SU-DHL-6 (cell line): ENCODE measurements around the gene TSPYL6.

Experiments used
- H2AFZ ChIP-seq: fragments of 200-600 bp; sonication (generic); 2 replicates; pipeline ENCODE4 v1.6.1; 2014; ENCODE audit warnings: low read depth, mild to moderate bottlenecking, moderate library complexity, mixed read lengths, antibody characterized with exemption, low read length; ENCODE audit not compliant: severe bottlenecking
- H3F3A ChIP-seq: fragments of 200-600 bp; shearing (Covaris generic); 2 replicates; pipeline ENCODE4 v1.6.0; 2016; ENCODE audit warnings: antibody characterized with exemption, mild to moderate bottlenecking; ENCODE audit not compliant: insufficient read depth
- H3K27ac ChIP-seq: fragments of 200-600 bp; sonication (generic); 2 replicates; pipeline ENCODE4 v1.5.1; 2016; ENCODE audit warnings: low read depth, mild to moderate bottlenecking, low read length, moderate library complexity, mixed read lengths
- H3K27me3 ChIP-seq: fragments of 200-600 bp; sonication (generic), shearing (Covaris generic); 2 replicates; pipeline ENCODE4 v1.6.0; 2014; ENCODE audit warnings: mild to moderate bottlenecking, low read length
- H3K36me3 ChIP-seq: fragments of 200-600 bp; sonication (generic); 2 replicates; pipeline ENCODE4 v1.6.1; 2014; ENCODE audit warnings: mild to moderate bottlenecking, low read length, mixed read lengths
- H3K4me2 ChIP-seq: fragments of 300-600, 200-600 bp; shearing (Covaris generic), sonication (generic); 2 replicates; pipeline ENCODE4 v1.6.0; 2014; ENCODE audit warnings: low read length, low read depth, mild to moderate bottlenecking; ENCODE audit not compliant: poor library complexity, severe bottlenecking
- H3K4me3 ChIP-seq: fragments of 200-600 bp; sonication (generic); 2 replicates; pipeline ENCODE4 v1.5.1; 2014; ENCODE audit warnings: antibody characterized with exemption, low read length, mild to moderate bottlenecking, mixed read lengths; ENCODE audit not compliant: insufficient read depth, poor library complexity, severe bottlenecking
- H3K79me2 ChIP-seq: fragments of 200-600 bp; sonication (generic); 2 replicates; pipeline ENCODE4 v1.6.1; 2014; ENCODE audit warnings: mild to moderate bottlenecking, low read length, moderate library complexity; ENCODE audit not compliant: insufficient read depth
- H3K9ac ChIP-seq: fragments of 200-600 bp; sonication (generic); 2 replicates; pipeline ENCODE4 v1.7.0; 2014; ENCODE audit warnings: mild to moderate bottlenecking, low read length
- H3K9me2 ChIP-seq: fragments of 200-600 bp; sonication (generic); replicated peaks from 2 replicates; pipeline ENCODE4 v1.6.1; 2014; ENCODE audit warnings: low read length; ENCODE audit not compliant: insufficient read depth
- H3K9me3 ChIP-seq: fragments of 200-600 bp; sonication (generic); 2 replicates; pipeline ENCODE4 v1.6.1; 2014; ENCODE audit warnings: low read length, mixed read lengths; ENCODE audit not compliant: insufficient read depth
- H4K20me1 ChIP-seq: fragments of 200-600 bp; sonication (generic); 2 replicates; pipeline ENCODE4 v1.6.1; 2014; ENCODE audit warnings: low read depth, mild to moderate bottlenecking, antibody characterized with exemption, low read length, moderate library complexity, mixed read lengths
- CTCF ChIP-seq: fragments of 200-600 bp; sonication (generic); IDR thresholded peaks from one replicate; pipeline ENCODE4 v1.5.1; 2017; ENCODE audit warnings: antibody characterized with exemption, mild to moderate bottlenecking, low read length, moderate library complexity; ENCODE audit not compliant: insufficient read depth, poor library complexity, severe bottlenecking
- EZH2phosphoT487 ChIP-seq: fragments of 200-600 bp; sonication (generic), shearing (Covaris generic); conservative IDR thresholded peaks from 2 replicates; pipeline ENCODE4 v1.6.1; 2018; ENCODE audit warnings: mild to moderate bottlenecking, antibody characterized with exemption, low read length, moderate library complexity, mixed read lengths

Gene TSPYL6

DNA sequence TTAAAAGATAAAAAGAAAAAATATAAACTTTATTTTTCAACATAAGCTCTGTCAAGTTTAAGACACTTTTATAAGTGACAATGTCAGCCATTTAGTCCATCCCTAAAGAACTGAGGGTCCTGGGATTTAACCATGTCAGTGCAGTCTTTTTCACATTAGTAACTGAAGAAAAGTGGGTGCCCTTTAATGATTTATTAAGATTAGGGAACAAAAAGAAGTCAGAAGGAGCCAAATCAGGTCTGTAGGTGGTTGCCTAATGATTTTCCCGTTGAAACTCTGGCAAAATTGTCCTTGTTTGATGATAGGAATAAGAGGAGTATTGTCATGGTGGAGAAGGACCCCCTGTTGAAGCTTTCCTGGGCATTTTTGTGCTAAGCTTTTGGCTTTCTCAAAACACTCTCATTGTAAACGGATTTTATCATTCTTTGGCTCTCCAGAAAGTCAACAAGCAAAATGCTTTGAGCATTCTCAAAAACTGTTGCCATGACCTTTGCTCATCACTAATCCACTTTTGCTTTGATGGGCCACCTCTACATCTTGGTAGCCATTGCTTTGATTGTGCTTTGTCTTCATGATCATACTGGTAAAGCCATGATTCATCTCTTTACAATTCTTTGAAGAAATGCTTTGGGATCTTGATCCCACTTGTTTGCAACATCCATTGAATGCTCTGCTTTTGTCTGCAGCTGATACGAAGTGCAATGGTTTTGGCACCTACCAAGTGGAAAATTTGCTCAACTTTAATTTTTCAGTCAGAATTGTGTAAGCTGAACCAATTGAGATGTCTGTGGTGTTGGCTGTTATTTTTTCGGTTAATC, 22.0 kb downstream of the TSPYL6 start:
- H3K79me2 ChIP-seq, result no peaks in the 10 kb centered on the region
- H3K9me3 ChIP-seq, result peaks cover 3% of the 10 kb centered on the region; the same call in 1 of the 2 replicates
- no peak overlapping the region for H3K4me3 ChIP-seq
- H3K9ac ChIP-seq, result no peak overlapping the region
- H3K27me3 ChIP-seq, result no peaks in the 10 kb centered on the region
- no peaks in the 10 kb centered on the region for H3K36me3 ChIP-seq
- H2AFZ ChIP-seq, result no peak overlapping the region
- H3K4me2 ChIP-seq, result no peak overlapping the region
- H4K20me1 ChIP-seq, result no peaks in the 10 kb centered on the region
- TF ChIP-seq EZH2phosphoT487 (no peak), CTCF (no peak)
- H3K27ac ChIP-seq, result no peak overlapping the region
- H3K9me2 ChIP-seq, result no peaks in the 10 kb centered on the region
- no peaks in the 10 kb centered on the region for H3F3A ChIP-seq

DNA sequence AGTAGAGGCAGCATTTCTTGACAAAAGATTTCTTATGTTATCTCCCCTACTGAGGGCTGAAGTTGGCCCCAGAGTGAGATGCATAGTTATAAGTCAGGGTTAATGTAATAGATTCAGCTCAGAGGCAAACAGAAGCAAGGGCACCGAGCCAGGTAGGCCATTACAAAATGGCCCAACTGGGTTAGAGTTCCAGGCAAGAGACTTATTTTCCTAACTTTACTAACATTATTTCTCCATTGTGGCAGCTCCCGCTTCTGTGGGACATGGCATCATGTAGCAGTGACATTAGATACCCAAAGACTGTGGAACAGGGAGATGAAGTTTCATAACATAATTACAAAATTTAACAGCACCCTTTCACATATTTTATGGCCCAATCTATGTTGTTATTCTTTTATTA, 27.1 kb downstream of the TSPYL6 start:
- H3K4me3 ChIP-seq, result no peak overlapping the region
- no peak overlapping the region for H3K9ac ChIP-seq
- no peaks in the 10 kb centered on the region for H3F3A ChIP-seq
- H3K9me3 ChIP-seq, result peaks cover 3% of the 10 kb centered on the region; the same call in 1 of the 2 replicates
- H3K4me2 ChIP-seq, result no peak overlapping the region
- no peaks in the 10 kb centered on the region for H3K79me2 ChIP-seq
- H4K20me1 ChIP-seq, result no peaks in the 10 kb centered on the region
- H3K27me3 ChIP-seq, result no peaks in the 10 kb centered on the region
- H3K9me2 ChIP-seq, result no peaks in the 10 kb centered on the region
- TF ChIP-seq EZH2phosphoT487 (no peak), CTCF (no peak)
- H2AFZ ChIP-seq, result no peak overlapping the region
- 0 out of 2 replicates have a peak, but pooled peaks cover 2% of the 10 kb centered on the region for H3K36me3 ChIP-seq
- H3K27ac ChIP-seq, result no peak overlapping the region

DNA sequence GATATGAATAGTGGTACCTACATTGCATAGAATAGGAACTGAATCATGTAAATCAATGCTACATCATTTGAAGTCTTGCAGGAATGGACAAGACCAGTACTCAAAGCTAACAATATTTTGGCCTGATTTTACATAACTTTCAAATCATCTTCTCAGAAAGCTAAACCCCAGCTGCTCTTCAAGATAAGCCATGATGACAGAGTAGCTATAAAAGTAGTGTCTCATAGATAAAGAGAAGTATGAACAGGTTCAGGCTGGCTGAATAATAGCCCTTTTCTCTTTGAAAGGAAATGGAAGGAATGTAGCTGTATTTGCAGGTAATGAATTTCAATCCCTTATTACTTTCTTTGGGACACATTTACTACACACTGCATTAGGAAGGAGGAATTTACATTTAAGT, 28.2 kb downstream of the TSPYL6 start:
- no peaks in the 10 kb centered on the region for H4K20me1 ChIP-seq
- no peaks in the 10 kb centered on the region for H3K79me2 ChIP-seq
- no peaks in the 10 kb centered on the region for H3F3A ChIP-seq
- H3K9me2 ChIP-seq, result no peaks in the 10 kb centered on the region
- H3K9me3 ChIP-seq, result peaks cover 3% of the 10 kb centered on the region; the same call in 1 of the 2 replicates
- H3K27ac ChIP-seq, result no peak overlapping the region
- no peak overlapping the region for H3K4me3 ChIP-seq
- H3K27me3 ChIP-seq, result no peaks in the 10 kb centered on the region
- H3K36me3 ChIP-seq, result 0 out of 2 replicates have a peak, but pooled peaks cover 2% of the 10 kb centered on the region
- no peak overlapping the region for H3K9ac ChIP-seq
- no peak for TF ChIP-seq CTCF
- TF ChIP-seq EZH2phosphoT487, result no peak
- no peak overlapping the region for H3K4me2 ChIP-seq
- no peak overlapping the region for H2AFZ ChIP-seq
